NCI-H748 (cell line): ENCODE results near the gene NUCKS1.

Experiments
- DNase-seq: peaks from one replicate; lab custom pipeline; 2025; ENCODE audit not compliant: unreplicated experiment; lab: John Stamatoyannopoulos, UW

NUCKS1 gene

DNA sequence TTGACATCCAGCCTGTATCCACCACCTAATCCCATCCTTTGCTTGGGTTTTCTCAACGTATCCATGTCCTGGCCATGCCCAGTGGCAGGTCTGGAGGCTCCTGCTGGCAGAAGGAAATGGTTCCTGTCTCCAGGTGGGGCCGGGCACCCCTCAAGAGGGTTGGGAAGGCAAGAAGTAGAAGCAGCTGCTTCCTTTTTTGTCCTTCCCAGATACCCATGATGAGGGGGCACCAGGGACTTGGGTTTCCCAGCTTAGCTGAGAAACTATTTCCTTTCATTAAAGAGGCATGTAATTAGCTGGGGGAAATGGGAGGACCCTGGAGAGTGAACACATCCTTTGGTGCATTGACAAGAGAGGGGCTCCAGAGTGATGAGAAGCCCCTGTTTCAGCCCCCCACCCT is 48.6 kb downstream of the NUCKS1 start:
- DNase-seq, result no peak

- no peak for DNase-seq
Measured at GRCh38 chr1:205700865-205701401, 49.0 kb downstream of the NUCKS1 start.

DNA sequence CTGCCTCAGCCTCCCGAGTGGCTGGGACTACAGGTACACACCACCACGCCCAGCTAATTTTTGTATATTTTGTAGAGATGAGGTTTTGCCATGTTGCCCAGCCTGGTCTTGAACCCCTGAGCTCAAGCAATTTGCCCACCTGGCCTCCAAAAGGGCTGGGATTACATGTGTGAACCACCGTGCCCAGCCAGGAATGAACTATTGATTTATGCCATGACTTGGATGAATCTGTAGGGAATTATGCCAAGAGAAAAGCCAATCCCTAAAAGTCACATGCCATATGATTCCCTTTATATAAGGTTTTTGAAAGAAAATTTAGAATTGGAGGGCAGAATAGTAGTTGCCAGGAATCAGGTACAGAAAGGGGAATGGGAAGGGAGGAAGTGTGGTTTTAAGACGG is 50.6 kb downstream of the NUCKS1 start:
- DNase-seq, result no peak

GRCh38 chr1:205698921-205699320 is 51.1 kb downstream of the NUCKS1 start:
- DNase-seq, result no peak

DNA sequence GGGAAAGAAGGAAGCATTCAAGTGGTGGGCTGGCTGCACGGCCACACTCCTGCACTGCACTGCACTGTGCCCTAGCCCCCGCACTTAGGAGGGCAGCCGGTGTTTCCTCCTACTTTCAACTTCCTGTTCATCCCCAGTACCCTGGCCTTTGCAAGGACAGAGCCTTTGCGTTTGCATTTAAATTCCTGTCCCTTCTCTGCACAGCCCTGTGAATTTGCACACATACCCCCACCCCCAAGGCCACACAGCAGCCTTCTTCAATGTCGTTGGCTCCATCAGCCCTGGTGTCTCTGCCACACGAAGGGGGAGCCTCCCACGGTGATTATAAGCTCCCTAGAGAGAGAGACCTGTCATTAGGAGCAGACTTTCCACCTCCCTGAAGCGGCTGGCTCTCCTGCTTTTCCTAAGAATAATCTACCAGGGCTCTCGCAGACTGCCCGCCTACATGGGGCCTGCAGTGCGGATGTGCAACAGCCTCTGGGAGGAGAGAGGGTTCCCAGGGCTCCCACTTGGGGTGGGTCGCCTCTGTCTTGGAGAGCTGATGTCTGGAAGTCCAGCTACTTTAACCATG is 56.5 kb downstream of the NUCKS1 start:
- no peak for DNase-seq

DNA sequence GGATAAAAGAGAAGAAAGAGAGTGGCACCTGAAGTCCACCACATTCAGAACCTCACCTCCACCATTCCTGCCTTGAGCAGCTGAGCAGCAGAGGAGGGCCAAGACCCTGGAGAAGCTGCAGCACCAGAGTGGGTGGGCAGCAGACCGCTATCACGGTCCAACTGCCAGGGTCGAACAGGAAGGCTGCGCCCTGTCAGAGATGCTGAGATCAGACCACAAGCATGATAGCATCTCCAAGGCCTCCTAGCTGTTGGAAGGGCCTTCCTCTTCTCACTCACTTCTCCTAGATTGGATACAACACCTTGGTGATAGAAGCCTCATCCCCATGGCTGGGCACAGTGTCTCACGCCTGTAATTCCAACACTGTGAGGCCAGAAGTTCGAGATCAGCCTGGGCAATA is 57.6 kb downstream of the NUCKS1 start:
- DNase-seq, result no peak

DNA sequence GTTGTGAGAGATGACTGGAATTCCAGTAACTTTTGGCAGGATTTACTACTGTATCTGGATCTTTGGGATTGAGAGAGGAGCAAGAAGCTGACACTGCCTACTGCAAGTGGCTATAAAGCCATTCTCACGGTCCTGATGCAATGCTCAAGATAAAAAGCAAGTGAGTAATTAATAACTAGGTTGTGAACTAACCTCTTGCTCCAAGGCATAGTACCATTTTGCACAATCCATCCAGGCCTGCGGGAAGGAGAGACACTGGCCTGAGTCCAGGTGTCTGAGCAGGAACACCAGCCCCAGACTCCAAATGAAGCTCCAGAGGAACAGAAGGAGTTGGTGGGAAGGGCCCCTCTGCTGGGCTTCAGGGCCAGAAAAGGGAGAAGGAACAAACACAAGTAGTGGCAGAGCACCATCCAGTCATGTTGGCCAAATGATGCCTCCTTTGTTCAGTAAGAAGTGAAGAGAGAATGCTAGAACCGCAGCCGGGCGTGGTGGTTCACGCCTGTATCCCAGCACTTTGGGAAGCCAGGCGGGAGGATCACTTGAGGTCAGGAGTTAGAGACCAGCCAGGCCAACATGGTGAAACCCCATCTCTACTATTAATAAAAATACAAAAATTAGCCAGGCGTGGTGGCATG is 59.7 kb downstream of the NUCKS1 start:
- DNase-seq, result no peak

GRCh38 chr1:205689479-205689878 is 60.5 kb downstream of the NUCKS1 start:
- no peak for DNase-seq

DNA sequence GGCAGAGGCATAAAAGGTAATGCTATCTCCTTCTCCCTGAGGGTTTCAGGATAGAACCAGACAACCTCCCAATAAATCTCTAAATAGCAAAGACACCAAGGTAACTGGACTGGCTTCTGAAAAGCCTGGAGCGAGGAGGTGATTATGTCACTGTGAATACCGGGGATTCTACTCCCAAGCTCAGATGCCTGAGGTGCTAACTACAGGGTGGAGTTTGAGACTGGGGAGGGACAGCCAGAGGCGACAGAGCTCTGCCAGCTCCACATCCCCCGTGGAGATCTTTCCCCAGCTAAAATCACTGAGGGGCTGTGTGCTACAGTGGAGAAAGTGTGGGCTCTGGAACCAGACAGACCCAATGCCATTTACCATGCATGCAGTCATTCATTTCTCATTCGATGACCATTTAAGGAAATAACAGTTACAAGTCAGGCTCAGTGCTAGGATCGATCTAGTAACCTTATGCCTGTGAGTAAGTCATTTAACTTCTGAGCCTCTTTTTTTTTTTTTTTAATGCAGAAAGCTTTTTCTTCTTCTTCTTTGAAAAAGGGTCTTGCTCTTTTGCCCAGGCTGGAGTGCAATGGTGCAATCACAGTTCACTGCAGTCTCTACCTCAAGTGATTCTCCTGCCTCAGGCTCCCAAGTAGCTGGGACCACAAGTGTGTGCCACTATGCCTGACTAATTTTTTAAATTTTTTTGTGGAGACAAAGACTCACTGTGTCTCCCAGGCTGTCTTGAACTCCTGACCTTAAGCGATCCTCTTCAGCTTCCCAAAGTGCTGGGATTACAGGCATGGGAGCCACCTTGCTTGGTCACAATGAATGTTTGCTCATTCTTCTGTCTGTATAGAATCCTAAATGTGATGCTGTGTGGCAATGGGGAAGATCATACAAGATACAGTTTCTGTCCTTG is 61.6 kb downstream of the NUCKS1 start:
- DNase-seq, result no peak

- DNase-seq, result no peak
Measured at GRCh38 chr1:205687242-205687641, 62.7 kb downstream of the NUCKS1 start.

DNA sequence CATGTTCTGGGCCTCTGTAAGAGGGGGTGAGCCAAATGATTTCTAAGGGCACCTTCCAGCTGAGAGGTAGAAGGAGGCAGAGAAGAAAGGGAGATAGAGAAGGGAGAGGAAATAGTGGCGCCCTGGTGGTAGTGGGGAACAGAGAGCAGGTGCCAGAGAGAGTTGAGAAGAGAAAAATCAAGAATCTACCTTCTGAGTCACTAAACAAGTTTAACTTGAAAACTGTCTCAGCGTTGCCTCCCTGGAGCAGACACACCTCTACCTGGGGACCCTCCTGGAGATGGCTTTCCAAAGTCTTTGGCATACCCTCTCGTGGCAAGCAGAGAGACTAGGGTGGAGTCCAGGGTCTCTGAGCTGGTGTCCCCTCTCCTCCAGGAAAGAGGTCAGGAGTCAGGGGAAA is 68.6 kb downstream of the NUCKS1 start:
- DNase-seq, result no peak

DNA sequence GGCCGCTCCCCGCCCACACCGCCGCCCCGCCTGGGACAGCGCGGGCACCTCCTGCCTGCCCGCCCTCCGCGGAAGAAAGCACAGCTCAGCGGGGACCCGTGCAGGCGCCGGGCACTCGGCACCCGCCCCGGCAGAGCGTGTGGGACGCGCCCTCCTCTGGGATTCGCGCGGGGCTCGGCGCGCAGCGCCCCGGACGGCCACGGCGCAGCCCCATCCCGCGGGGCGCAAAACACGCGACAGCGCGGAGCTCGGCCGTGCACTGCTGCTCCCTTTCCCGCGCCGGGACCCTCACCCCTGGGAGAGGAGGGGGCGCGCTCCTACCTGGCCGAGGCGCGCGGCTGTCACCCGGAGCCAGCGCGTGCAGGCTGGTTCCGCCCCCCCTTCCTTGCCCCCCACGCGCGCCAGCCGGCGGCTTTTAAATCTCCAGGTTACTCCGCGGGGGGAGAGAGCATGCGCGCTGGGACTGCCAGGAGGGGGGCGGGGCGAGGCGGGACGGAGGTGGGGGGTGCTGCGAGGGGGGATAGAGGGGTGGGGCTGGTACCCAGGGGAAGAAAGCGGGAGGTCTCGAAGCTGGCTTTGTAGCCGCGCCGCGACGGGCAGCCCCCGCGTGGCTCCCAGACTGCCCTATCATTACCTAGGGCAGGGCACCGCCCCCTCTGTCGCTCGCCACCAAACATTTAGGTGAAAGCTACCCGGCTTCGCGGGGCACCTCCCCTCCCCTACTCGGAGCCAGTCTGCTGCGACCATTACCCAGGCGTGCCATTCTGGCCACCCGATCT is 69.7 kb downstream of the NUCKS1 start, which contains the start of gene SLC45A3:
TSS of gene SLC45A3 (minus strand) at position 437 of the 779 bp plus-strand sequence. CDS start 15,853 bp downstream, outside the sequence.
- peak; percentile 53 for DNase-seq

- DNase-seq, result no peak
Measured at GRCh38 chr1:205678286-205679111, 71.5 kb downstream of the NUCKS1 start.

DNA sequence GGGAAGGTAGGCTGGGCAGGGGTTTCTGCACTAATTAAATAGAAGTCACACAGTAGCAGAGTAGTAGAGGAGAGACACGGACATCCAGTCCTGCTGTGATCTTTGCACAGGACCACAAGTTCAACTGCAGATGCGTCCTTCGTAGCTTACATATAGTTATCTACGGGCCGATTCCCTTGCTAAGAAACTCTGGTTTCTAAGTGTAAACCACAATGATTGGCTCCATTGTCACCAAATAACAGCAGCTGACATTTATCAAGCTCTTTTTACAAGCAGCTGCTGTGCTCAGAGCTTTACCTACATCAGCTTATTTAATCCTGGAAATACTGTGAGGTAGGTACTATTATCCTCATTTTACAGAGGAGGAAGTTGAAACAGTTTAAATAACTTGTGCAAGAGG is 72.8 kb downstream of the NUCKS1 start:
- no peak for DNase-seq

- no peak for DNase-seq
Measured at GRCh38 chr1:205676597-205676996, 73.4 kb downstream of the NUCKS1 start.

DNA sequence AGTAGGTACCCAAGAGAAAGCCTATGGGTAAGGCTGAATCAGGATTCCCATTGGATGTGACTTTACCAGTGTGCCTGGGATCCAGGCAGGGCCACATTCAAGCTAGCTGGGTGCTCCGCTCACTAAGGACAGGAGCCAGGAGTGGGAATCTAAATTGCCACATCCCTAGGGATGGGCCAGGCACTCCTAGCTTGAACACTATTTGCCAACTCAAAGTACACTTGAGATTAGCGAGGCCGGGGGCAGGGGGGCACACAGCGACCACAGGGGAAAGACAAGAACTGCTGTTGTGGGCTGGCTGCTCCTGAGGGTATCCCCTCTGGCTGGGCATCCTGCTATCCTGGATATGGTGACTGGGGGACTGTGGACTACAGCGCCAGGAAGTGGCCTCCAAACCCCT is 74.0 kb downstream of the NUCKS1 start:
- DNase-seq, result no peak

- no peak for DNase-seq
Measured at GRCh38 chr1:205675247-205675646, 74.7 kb downstream of the NUCKS1 start.

GRCh38 chr1:205672970-205673369 is 77.0 kb downstream of the NUCKS1 start:
- DNase-seq, result no peak

GRCh38 chr1:205672395-205672889 is 77.5 kb downstream of the NUCKS1 start:
- no peak for DNase-seq
